ENCODE results near the gene OSBPL1A. TPM values are rescaled to one million over a fixed set of nuclear protein-coding genes. Genes with fewer than 3 reads are reported as not detected.

The OSBPL1A gene
- polyA plus RNA-seq, 2 of the 4 experiments (the other 2 are of a cell fraction), result 10.5 to 22.1 TPM

- CTCF ChIA-PET, result interaction anchor here (0.8 to 1.8 kb wide), 2 partner anchors 9 to 35 kb away, joined by 3 to 5 read pairs; no protein-coding TSS in a partner anchor
- 90% methylated on average over 14 of the region's 15 CpGs for WGBS (ENCODE audit: missing lambda C conversion rate)
Measured at GRCh38 chr18:24398540-24398939, 916 bp upstream of the OSBPL1A start.

GRCh38 chr18:24397131-24397693 is 412 bp downstream of the OSBPL1A start:
- FAIRE-seq, result no peak
- no peak for TF ChIP-seq CHD4 (IDR thresholded peaks at IDR 0.05; ENCODE audit: borderline replicate concordance)
- no peak for TF ChIP-seq BHLHE40 (IDR thresholded peaks at IDR 0.05; ENCODE audit: low read depth, low read length)
- no peak for TF ChIP-seq FOSB (CRISPR knock-in tag; IDR thresholded peaks at IDR 0.05)
- no peak for TF ChIP-seq GATA3 (IDR thresholded peaks at IDR 0.05; ENCODE audit: borderline replicate concordance)
- TF ChIP-seq JUNB (IDR thresholded peaks at IDR 0.05), result no peak
- TF ChIP-seq HES2 (IDR thresholded peaks at IDR 0.05), result no peak
- 0 out of 2 replicates have a peak, but pooled peaks have one; percentile 22 for TF ChIP-seq ATOH8 (CRISPR knock-in tag; IDR thresholded peaks at IDR 0.05; ENCODE audit: low read depth)
- no peak for TF ChIP-seq CHD2 (IDR thresholded peaks at IDR 0.05; ENCODE audit: low read length, partially characterized antibody)
- TF ChIP-seq PHF8 (IDR thresholded peaks at IDR 0.05; ENCODE audit: borderline replicate concordance, low read depth), result peak; percentile 69; the same call in 1 of the 2 replicates
- TF ChIP-seq POLR2A (IDR thresholded peaks at IDR 0.05; ENCODE audit: low read length), result no peak
- no peak for TF ChIP-seq FOXS1 (CRISPR knock-in tag; IDR thresholded peaks at IDR 0.05)
- TF ChIP-seq RNF2 (IDR thresholded peaks at IDR 0.05; ENCODE audit: borderline replicate concordance, low read depth), result peak; percentile 73; the same call in 1 of the 2 replicates
- no peak for TF ChIP-seq EHF (CRISPR knock-in tag; IDR thresholded peaks at IDR 0.05)
- TF ChIP-seq E2F6 (IDR thresholded peaks at IDR 0.05; ENCODE audit: borderline replicate concordance, low read depth), result peak; percentile 92
- no peak for TF ChIP-seq MAFK (IDR thresholded peaks at IDR 0.05; ENCODE audit: partially characterized antibody)
- peak; percentile 88 for TF ChIP-seq USF2 (IDR thresholded peaks at IDR 0.05)

More at GRCh38 chr18:24398540-24398939, 916 bp upstream of the OSBPL1A start:
- DNase-seq (ENCODE audit: low read depth in 1 of 2, low spot score in 1 of 2), result no peak
- FAIRE-seq, result no peak
- Histone ChIP-seq H3K9me3 (no peaks in the 10 kb centered on the region), H3K27ac (no peak overlapping the region), H3K4me1 (peaks cover 16% of the 10 kb centered on the region; the same call in 2 of the 3 replicates), H3K4me2 (peak overlapping the region; percentile 96), H3K4me3 (0 out of 3 replicates have a peak overlapping the region, but pooled peaks have one; percentile 72)
- no peak for ATAC-seq
- TF ChIP-seq E2F6 (IDR thresholded peaks at IDR 0.05; ENCODE audit: borderline replicate concordance, low read depth), result no peak
- TF ChIP-seq FOXS1 (CRISPR knock-in tag; IDR thresholded peaks at IDR 0.05), result no peak
- no peak for TF ChIP-seq BCL3 (IDR thresholded peaks at IDR 0.05)
- no peak for TF ChIP-seq HEYL (CRISPR knock-in tag; IDR thresholded peaks at IDR 0.05)
- TF ChIP-seq CBX8 (IDR thresholded peaks at IDR 0.05), result no peak
- no peak for TF ChIP-seq SREBF2 (IDR thresholded peaks at IDR 0.05)
- TF ChIP-seq NFE2L2 (conservative IDR thresholded peaks at IDR 0.05; ENCODE audit: low read length), result no peak
- TF ChIP-seq NR3C1 (IDR thresholded peaks at IDR 0.05), result no peak
- TF ChIP-seq RARB (CRISPR knock-in tag; IDR thresholded peaks at IDR 0.05), result no peak
- no peak for TF ChIP-seq ESRRA (IDR thresholded peaks at IDR 0.05; ENCODE audit: borderline replicate concordance, low read length)
- TF ChIP-seq ATOH8 (CRISPR knock-in tag; IDR thresholded peaks at IDR 0.05; ENCODE audit: low read depth), result no peak
- TF ChIP-seq CHD2 (IDR thresholded peaks at IDR 0.05; ENCODE audit: low read length, partially characterized antibody), result no peak
- no peak for TF ChIP-seq USF2 (IDR thresholded peaks at IDR 0.05)
- TF ChIP-seq FOSB (CRISPR knock-in tag; IDR thresholded peaks at IDR 0.05), result no peak
- no peak for TF ChIP-seq SMC3 (IDR thresholded peaks at IDR 0.05)
- no peak for TF ChIP-seq KDM5A (IDR thresholded peaks at IDR 0.05)
- TF ChIP-seq RNF2 (IDR thresholded peaks at IDR 0.05; ENCODE audit: borderline replicate concordance, low read depth), result no peak
- no peak for TF ChIP-seq ZFP36 (IDR thresholded peaks at IDR 0.05; ENCODE audit: borderline replicate concordance, partially characterized antibody)
- no peak for TF ChIP-seq JUNB (IDR thresholded peaks at IDR 0.05)
- no peak for TF ChIP-seq HOXA7 (CRISPR knock-in tag; IDR thresholded peaks at IDR 0.05)
- POLR2A ChIA-PET, result interaction anchor here (0.7 to 2.1 kb wide), 2 partner anchors 22 to 28 kb away, joined by 3 to 12 read pairs; partner anchors contain the start of gene IMPACT

More at GRCh38 chr18:24397131-24397693, 412 bp downstream of the OSBPL1A start:
- peaks cover 16% of the 10 kb centered on the region; the same call in 2 of the 3 replicates for H3K4me1 ChIP-seq
- ChIA-PET POLR2A (interaction anchor here (0.7 to 2.1 kb wide), 6 partner anchors 8 to 258 kb away, joined by 3 to 13 read pairs (median 4); partner anchors contain the start of genes CABYR and IMPACT), CTCF (interaction anchor here (1.8 kb wide), 1 partner anchor 37 kb away, joined by 5 read pairs; no protein-coding TSS in a partner anchor)
- H3K4me3 ChIP-seq, result peak overlapping the region; percentile 72
- H3K4me2 ChIP-seq, result peak overlapping the region; percentile 96
- ATAC-seq (peak; percentile 74 to 76), DNase-seq (ENCODE audit: low read depth in 1 of 2, low spot score in 1 of 2) (peak; percentile 33 to 68)
- no peaks in the 10 kb centered on the region for H3K9me3 ChIP-seq
- 3% methylated on average over 13 of the region's 50 CpGs for WGBS (ENCODE audit: missing lambda C conversion rate)
- H3K27ac ChIP-seq, result peak overlapping the region; percentile 78 to 91
